ENCODE results near the gene NCSTN. TPM values are rescaled to one million over a fixed set of nuclear protein-coding genes. Genes with fewer than 3 reads are reported as not detected.
A peak's percentile ranks its signal among the peaks of the same experiment; 100 is the strongest.

Gene NCSTN
- total RNA-seq, 2 experiments from 2014 or later: 44.8 to 55.5 TPM

GRCh38 chr1:160399544-160400222 is 56.5 kb downstream of the NCSTN start:
- Histone ChIP-seq H3K79me2 (ENCODE audit: insufficient read depth, low read depth, low read length) (no peaks in the 10 kb centered on the region), H2AFZ (ENCODE audit: low read length) (no peak overlapping the region; the same call in 1 of the 2 replicates), H3K4me1 (ENCODE audit: insufficient read depth, low read length, poor library complexity, severe bottlenecking) (peaks cover 16% of the 10 kb centered on the region), H3K9me3 (ENCODE audit: low read length) (no peaks in the 10 kb centered on the region), H3K4me3 (ENCODE audit: low read depth, low read length, poor library complexity, severe bottlenecking) (peak overlapping the region; percentile 58), H3K36me3 (ENCODE audit: insufficient read depth, low read length) (no peaks in the 10 kb centered on the region), H3K4me2 (ENCODE audit: low read length) (peak overlapping the region; percentile 64), H3K27ac (ENCODE audit: low read depth, low read length, poor library complexity, severe bottlenecking) (no peak overlapping the region), H3K9me2 (ENCODE audit: insufficient read depth, low read length) (no peaks in the 10 kb centered on the region), H4K20me1 (ENCODE audit: insufficient read depth, low read length) (no peaks in the 10 kb centered on the region)
- DNase-seq (ENCODE audit: low spot score): no peak
- ChIA-PET POLR2A (no interaction called here), CTCF (ENCODE audit: unreplicated experiment) (no interaction called here)
- no TSS peak for BruUV-seq (replicated peaks)
- intact Hi-C loops (cut with micrococcal nuclease; ENCODE audit: unreplicated experiment): no loop called here
- TF ChIP-seq EZH2phosphoT487 (IDR thresholded peaks at IDR 0.05; ENCODE audit: borderline replicate concordance, low read depth, low read length): no peak
- TF ChIP-seq CTCF (conservative IDR thresholded peaks at IDR 0.05; ENCODE audit: low read length): no peak

DNA sequence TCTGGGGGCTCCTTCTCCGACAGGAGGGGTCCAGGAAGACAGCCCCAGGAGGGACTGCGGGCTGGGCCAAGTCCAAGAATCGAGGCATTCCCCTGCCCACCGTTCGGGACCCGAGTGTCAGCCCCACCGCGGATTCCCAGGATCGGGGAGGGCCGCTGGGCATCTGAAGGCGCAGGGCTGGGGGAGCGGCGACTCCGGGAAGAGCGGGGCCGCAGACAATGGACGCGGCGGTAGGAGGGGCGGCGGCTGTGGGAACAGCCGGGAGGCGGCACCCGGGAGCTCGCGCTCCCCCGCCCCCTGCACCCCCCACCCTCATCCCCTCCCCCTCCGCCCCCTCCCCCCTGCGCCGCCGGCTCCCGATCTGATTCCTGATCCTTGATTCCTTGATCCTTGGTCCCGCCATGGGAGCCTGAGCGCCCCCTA is 57.1 kb downstream of the NCSTN start, which contains the start of gene VANGL2:
Gene VANGL2 (plus strand): TSS at position 342 of the 423 bp plus-strand sequence. CDS start 15,274 bp downstream, outside the sequence.
- Histone ChIP-seq H2AFZ (ENCODE audit: low read length) (peak within 1 kb of the TSS; percentile 77), H3K9me2 (ENCODE audit: insufficient read depth, low read length) (no peaks in the 10 kb centered on the region), H3K4me1 (ENCODE audit: insufficient read depth, low read length, poor library complexity, severe bottlenecking) (peaks cover 16% of the 10 kb centered on the region), H3K4me2 (ENCODE audit: low read length) (peak within 1 kb of the TSS; percentile 76), H3K27ac (ENCODE audit: low read depth, low read length, poor library complexity, severe bottlenecking) (no peak within 1 kb of the TSS), H3K4me3 (ENCODE audit: low read depth, low read length, poor library complexity, severe bottlenecking) (peak within 1 kb of the TSS; percentile 70), H3K36me3 (ENCODE audit: insufficient read depth, low read length) (no peaks in the 10 kb centered on the region), H3K79me2 (ENCODE audit: insufficient read depth, low read depth, low read length) (no peaks in the 10 kb centered on the region), H4K20me1 (ENCODE audit: insufficient read depth, low read length) (no peaks in the 10 kb centered on the region), H3K9me3 (ENCODE audit: low read length) (no peaks in the 10 kb centered on the region)
- peak; percentile 65 for DNase-seq (ENCODE audit: low spot score)
- intact Hi-C loops (cut with micrococcal nuclease; ENCODE audit: unreplicated experiment): no loop called here
- BruUV-seq (replicated peaks): no TSS peak
- CTCF ChIA-PET (ENCODE audit: unreplicated experiment): no interaction called here
- POLR2A ChIA-PET: no interaction called here
- TF ChIP-seq EZH2phosphoT487 (IDR thresholded peaks at IDR 0.05; ENCODE audit: borderline replicate concordance, low read depth, low read length) (no peak), CTCF (conservative IDR thresholded peaks at IDR 0.05; ENCODE audit: low read length) (no peak)
